ENCODE data around the gene MRPL3.

MRPL3 gene

DNA sequence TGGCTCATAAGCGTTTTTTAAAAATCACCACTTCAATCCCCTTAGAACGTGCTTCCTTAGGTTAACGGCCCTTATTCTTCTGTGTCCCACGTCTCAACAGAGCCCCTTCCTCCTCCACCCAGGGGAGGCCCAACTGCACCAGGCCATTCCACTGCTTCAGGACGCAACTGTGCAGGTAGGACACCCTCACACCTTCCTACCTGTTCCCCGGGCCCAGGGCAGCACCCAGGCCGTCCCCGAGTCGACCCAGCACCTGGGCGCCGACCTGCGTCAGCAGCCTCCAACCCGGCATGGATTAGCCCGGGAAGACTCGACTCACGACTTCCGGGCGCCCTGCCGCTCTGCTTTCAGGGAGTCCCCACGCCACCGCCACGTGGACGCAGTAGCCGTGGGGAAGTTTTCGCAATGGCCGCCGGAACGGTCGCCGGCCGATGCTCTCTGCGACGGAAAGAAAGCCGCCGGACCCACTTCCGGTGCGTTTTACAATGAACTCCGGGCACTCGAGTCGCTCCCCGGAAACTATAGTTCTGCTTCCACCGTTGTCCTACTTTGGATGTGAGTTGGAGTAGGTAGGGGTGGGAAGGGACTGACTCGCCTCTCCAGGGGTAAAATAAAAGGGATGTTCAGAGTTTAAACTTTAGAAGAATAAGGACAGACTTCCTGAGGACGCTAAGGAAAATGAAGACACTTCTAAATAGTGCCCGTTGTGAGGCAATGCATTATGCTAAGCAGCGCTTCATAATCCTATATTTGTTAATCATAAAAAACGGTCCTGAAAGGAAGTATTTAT lies at the start of gene MRPL3:
Gene MRPL3, minus strand, starts transcription at position 442 of the 790 bp plus-strand sequence. Its CDS starts 150 bp downstream, at position 292.
- DNase-seq (ENCODE audit: low read depth): peak; percentile 79

GRCh38 chr3:131551761-131552160 lies 49.0 kb upstream of the MRPL3 start:
- no peak for DNase-seq (ENCODE audit: low read depth)

DNA sequence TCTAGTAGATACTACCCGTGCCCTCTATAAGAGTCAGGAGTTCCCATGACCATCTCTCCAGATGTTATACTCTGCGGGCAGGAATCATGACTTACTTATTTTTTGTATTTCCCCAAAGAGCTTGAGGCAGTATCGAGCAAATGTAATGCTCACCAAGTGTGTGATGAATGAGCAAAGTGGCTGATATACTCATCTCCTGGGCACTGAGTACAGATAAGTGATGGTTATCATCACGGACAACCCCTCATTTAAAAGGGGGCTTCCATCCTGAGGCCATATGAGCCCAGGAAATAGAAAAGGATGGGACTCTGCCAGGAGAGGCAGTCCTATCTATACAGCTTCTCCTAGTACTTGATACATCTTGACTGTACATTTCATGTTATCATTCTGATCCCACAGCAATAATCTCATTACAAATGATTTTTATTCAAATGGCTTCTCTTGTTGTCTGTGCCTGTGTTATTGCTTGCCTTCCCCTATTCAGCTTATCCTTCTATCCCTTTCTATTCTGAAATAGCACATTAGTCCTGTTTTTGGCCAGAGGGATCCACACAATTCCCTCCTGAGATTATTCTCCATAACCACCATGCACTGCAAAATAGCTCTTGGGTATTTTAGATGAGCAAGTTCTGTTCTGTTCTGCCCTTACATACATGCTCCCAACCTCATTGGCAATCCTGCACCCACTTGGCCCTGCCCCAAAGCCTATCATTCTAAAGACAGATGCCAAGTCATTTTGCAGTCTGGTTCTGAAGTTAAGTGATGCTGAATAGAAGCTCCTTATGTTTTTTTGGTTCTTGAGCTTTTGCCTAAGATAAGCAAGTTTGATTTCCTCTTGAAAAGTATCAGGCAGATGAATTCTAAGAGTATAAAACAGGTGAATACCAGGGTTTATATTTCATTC lies 48.0 kb upstream of the MRPL3 start:
- DNase-seq (ENCODE audit: low read depth): no peak

GRCh38 chr3:131549340-131549739 lies 46.6 kb upstream of the MRPL3 start:
- DNase-seq (ENCODE audit: low read depth): no peak

- DNase-seq (ENCODE audit: low read depth): no peak
These were observed 44.8 kb upstream of the MRPL3 start for GRCh38 chr3:131547585-131547984.

- no peak for DNase-seq (ENCODE audit: low read depth)
These were observed 43.7 kb upstream of the MRPL3 start for GRCh38 chr3:131546441-131546840.

GRCh38 chr3:131544557-131544956 lies 41.8 kb upstream of the MRPL3 start:
- DNase-seq (ENCODE audit: low read depth): no peak

- DNase-seq (ENCODE audit: low read depth): peak; percentile 89
These were observed 40.9 kb upstream of the MRPL3 start for GRCh38 chr3:131543714-131544113.

DNA sequence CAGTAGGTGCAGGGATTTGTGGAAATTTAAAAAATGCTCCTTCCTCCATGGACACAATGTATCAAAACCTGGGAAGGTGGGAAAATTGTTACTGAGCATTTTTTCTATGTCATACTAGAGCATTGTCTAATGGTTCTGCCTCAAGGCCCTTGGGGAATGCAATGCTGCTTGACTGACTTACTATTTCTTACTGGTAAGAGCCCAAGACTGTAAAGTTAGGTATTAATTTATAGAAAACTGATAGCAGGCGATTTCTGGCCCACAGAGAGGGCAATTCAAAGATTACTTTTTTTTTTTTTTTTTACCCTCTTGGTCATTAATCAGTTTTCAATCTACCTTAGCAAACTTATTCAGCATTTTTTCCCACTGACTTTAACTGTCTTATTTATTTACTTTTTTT lies 38.5 kb upstream of the MRPL3 start:
- no peak for DNase-seq (ENCODE audit: low read depth)

GRCh38 chr3:131540821-131541220 lies 38.0 kb upstream of the MRPL3 start:
- no peak for DNase-seq (ENCODE audit: low read depth)

DNA sequence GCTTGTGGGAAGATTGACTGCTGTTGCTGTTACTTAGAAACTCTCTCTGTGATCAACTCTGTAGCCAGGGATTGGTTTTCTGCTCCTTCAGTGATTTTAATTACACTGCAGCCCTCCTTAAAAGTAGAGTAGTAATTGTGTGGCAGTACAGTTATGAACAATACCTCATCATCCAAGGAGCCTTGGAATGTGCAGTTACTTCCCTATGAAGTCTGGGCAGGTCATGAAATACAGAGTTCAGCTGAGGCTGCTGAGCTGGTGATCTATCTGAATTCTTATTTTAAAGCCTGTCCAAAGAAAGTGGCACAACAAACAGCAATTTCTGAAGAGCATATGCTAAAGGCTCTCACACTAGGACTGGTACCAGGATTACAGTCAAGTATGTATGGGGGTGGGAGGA lies 37.4 kb upstream of the MRPL3 start:
- no peak for DNase-seq (ENCODE audit: low read depth)

- no peak for DNase-seq (ENCODE audit: low read depth)
These were observed 36.2 kb upstream of the MRPL3 start for GRCh38 chr3:131538968-131539367.

- no peak for DNase-seq (ENCODE audit: low read depth)
These were observed 34.8 kb upstream of the MRPL3 start for GRCh38 chr3:131537531-131537930.

- peak; percentile 55 for DNase-seq (ENCODE audit: low read depth)
These were observed 32.8 kb upstream of the MRPL3 start for GRCh38 chr3:131535596-131535995.

- DNase-seq (ENCODE audit: low read depth): peak; percentile 81
These were observed 32.4 kb upstream of the MRPL3 start for GRCh38 chr3:131535131-131535530.

GRCh38 chr3:131532645-131533044 lies 29.9 kb upstream of the MRPL3 start:
- DNase-seq (ENCODE audit: low read depth): no peak

- DNase-seq (ENCODE audit: low read depth): no peak
These were observed 28.1 kb upstream of the MRPL3 start for GRCh38 chr3:131530843-131531242.

- DNase-seq (ENCODE audit: low read depth): no peak
These were observed 27.6 kb upstream of the MRPL3 start for GRCh38 chr3:131530388-131530787.

DNA sequence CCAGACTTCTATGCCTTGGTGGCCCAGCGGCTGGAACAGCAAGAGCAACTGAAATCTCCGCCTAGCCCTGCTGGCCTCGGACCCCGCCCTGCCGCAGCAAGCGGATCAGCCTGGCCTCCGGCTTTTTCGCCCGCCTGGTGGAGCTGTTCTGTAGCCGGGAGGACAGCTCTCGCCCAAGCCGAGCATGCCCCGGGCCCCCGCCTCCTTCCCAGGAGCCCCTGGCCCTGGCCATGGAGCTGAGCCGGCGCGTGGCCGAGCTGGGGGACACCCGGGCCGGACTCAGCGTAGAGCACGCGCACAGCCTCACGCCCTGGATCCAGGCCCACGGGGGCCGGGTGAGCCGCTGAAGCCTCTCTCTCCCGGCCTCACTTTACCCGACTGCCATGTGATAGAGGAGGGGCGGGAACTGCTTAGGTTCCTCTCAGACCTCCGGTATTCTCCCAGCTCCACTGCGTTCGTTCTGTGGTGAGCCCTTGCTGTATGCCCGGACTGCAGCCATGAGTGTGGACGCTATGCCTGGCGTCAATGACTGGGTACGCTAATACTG lies 24.1 kb upstream of the MRPL3 start:
- DNase-seq (ENCODE audit: low read depth): no peak

DNA sequence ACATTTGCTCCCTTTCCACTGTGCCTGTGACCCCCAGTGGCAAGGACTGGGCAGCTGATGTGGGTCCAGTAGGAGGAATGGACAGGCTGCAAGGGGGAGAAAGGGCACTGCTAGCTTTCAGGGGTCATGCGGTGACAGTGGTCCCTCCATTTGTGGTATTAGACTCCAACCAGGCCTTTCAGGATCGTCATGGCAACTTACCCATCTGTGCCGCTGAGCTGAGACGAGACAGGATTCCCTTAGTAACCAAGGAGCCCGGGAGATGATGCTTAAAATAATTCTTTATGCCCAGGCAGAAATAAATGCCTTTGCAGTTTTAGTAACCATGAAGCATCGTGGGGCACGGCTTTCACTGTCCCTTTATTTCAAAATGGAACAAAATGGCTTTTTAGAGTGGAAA lies 15.9 kb upstream of the MRPL3 start:
- no peak for DNase-seq (ENCODE audit: low read depth)

DNA sequence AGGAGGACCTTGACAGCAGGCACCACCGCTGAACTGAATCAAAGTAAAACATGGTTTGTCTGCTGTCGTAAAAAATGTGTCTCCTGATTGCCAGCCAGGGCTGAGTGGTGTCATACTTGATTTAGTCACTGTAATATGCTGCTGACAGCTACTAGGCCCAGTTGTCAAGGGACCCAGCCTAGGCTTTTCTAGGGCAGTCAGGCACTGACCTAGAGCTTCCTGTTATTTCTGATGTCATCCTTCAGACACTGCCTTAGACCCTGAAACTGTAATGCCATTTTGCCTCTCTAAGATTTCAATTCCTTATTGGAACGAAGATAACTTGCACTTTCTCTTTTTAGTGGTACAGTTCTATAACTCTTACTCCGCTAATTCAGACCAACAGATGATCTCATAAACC lies 2.6 kb upstream of the MRPL3 start:
- no peak for DNase-seq (ENCODE audit: low read depth)

DNA sequence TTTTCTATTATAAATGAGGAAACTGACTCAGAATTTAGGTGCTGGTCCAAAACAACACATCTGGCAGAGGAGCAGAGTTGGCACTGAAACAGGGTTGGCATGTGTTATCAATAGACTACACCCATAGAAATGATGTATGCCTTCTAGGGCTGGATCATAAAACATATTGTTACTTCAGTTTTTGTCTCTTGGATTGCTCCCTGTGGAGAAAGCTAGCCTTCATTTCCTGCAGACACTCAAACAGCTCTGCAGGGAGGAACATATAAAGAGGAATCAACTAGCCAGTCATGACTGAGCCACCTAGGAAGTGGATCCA lies 507 bp upstream of the MRPL3 start:
- peak; percentile 53 for DNase-seq (ENCODE audit: low read depth)

DNA sequence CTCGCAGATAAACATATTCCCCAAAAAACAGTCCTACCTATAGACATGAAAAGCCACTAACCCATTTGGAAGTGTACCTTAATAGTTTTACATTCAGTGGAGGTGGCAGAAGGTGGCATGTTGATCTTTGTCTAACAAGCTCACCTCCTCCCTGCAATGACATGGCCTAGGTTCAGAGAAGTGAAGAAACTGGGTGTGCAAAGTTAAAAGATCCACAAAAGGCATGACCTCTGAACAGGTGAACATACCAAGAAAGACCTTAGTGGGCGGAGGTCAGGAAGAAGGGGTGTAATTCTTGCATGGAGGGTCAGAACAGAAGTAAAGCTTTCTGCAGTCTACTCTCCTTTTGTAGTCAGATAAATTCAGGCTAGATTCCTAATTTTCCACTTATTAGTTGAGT lies 822 bp downstream of the MRPL3 start:
- DNase-seq (ENCODE audit: low read depth): no peak
